Neutrophil (primary cell): ENCODE data around the gene CDH8.

Experiments used
- H3K27ac ChIP-seq: fragments of 200-600 bp; sonication (generic); 2 replicates; pipeline ENCODE4 v1.5.1; 2016; ENCODE audit warnings: mild to moderate bottlenecking, moderate library complexity
- H3K27me3 ChIP-seq: fragments of 200-600 bp; sonication (generic); 2 replicates; pipeline ENCODE4 v1.6.0; 2016; ENCODE audit warnings: mild to moderate bottlenecking
- H3K36me3 ChIP-seq: fragments of 200-600 bp; sonication (generic); 2 replicates; pipeline ENCODE4 v1.5.1; 2017
- H3K4me1 ChIP-seq, 2 experiments: fragments of 200-600 bp in 1 of 2; sonication (generic) in 1 of 2; 1 replicate in 1 of 2; 2 replicates in 1 of 2; pipeline versions ENCODE4 v1.5.1 to v1.6.1; 2013 to 2016; ENCODE audit warnings: low read depth in 1 of 2, low read length in 1 of 2, mild to moderate bottlenecking in 1 of 2, moderate library complexity in 1 of 2; ENCODE audit not compliant: control insufficient read depth in 1 of 2, insufficient read depth in 1 of 2
- H3K4me3 ChIP-seq, 2 experiments: fragments of 200-600 bp in 1 of 2; sonication (generic) in 1 of 2; 1 replicate in 1 of 2; 2 replicates in 1 of 2; pipeline ENCODE4 v1.5.1; 2013 to 2016; ENCODE audit warnings: low read depth in 1 of 2, low read length in 1 of 2, mild to moderate bottlenecking in 1 of 2, moderate library complexity in 1 of 2
- H3K9me3 ChIP-seq: fragments of 200-600 bp; sonication (generic); 2 replicates; pipeline ENCODE4 v1.5.1; 2016
- TF ChIP-seq, protein P1 (sequence below): fragments of 200-600 bp; sonication (generic); IDR thresholded peaks from 2 replicates; pipeline ENCODE4 v1.5.1; 2016; ENCODE audit warnings: antibody characterized with exemption

CDH8 gene

DNA sequence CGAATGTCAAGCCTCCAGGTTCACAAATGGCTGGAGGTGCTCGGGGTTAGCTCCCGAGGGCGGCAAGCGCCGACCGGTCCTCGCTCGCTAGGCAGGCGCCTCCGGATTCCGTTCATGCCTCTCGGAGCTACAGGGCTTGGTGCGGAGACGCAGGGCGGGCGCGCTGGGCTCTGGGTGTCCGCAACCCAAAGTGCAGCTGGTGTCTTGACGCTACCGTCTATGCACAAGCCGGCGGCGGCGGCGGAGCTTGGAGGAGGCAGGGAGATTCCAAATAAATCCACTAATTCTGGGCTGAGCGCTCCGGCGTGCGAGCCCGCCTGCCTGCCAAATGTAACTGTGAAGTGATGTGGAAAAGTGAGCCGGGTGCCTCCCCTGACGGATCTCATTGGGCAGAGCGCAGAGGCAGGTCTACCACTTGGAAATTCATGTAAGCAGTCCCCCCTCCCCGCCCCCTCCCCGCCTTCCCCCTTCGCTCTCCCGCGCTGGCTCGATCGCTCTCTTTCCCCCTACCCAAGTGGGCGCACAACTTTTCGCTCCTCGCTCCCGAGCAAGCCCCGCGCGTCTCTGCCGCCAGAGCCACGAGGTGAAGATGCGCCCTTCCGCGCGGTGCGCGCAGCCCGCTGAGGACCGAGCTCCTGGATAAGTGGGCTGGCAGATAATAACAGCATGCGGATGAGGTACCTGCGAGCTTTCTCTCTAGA, at the start of gene CDH8:
Gene CDH8 (minus strand): TSS at position 338 of the 701 bp plus-strand sequence. CDS start 15,035 bp downstream, outside the sequence.
- TF ChIP-seq, protein P1, sequence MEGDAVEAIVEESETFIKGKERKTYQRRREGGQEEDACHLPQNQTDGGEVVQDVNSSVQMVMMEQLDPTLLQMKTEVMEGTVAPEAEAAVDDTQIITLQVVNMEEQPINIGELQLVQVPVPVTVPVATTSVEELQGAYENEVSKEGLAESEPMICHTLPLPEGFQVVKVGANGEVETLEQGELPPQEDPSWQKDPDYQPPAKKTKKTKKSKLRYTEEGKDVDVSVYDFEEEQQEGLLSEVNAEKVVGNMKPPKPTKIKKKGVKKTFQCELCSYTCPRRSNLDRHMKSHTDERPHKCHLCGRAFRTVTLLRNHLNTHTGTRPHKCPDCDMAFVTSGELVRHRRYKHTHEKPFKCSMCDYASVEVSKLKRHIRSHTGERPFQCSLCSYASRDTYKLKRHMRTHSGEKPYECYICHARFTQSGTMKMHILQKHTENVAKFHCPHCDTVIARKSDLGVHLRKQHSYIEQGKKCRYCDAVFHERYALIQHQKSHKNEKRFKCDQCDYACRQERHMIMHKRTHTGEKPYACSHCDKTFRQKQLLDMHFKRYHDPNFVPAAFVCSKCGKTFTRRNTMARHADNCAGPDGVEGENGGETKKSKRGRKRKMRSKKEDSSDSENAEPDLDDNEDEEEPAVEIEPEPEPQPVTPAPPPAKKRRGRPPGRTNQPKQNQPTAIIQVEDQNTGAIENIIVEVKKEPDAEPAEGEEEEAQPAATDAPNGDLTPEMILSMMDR: no peak
- Histone ChIP-seq H3K27me3 (peaks cover 77% of the 10 kb centered on the region), H3K27ac (no peak within 1 kb of the TSS), H3K36me3 (no peaks in the 10 kb centered on the region), H3K4me3 (no peak within 1 kb of the TSS), H3K9me3 (no peaks in the 10 kb centered on the region), H3K4me1 (no peaks in the 10 kb centered on the region)

DNA sequence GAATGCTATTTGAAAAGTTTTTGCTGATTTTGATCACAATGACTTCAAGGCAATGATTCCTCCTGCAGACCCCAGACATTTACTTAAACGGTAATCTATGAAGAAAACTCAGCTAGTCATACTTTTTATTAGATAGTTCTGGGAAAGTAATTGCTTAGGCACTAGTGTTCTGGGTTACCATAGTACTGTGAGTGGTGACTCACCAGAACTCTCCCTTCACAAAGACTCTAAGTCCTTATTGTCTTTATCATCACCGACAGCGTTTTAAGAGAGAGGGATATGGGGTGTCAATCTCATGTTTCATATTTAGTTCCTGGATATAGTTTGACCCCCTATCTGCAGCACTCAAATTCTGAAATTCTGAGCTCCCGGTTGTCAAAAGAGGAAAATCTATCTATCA, 43.0 kb upstream of the CDH8 start:
- Histone ChIP-seq H3K4me3 (no peak overlapping the region), H3K27ac (no peak overlapping the region), H3K36me3 (no peaks in the 10 kb centered on the region), H3K27me3 (no peaks in the 10 kb centered on the region), H3K9me3 (no peaks in the 10 kb centered on the region), H3K4me1 (no peaks in the 10 kb centered on the region)
- TF ChIP-seq, protein P1: no peak

DNA sequence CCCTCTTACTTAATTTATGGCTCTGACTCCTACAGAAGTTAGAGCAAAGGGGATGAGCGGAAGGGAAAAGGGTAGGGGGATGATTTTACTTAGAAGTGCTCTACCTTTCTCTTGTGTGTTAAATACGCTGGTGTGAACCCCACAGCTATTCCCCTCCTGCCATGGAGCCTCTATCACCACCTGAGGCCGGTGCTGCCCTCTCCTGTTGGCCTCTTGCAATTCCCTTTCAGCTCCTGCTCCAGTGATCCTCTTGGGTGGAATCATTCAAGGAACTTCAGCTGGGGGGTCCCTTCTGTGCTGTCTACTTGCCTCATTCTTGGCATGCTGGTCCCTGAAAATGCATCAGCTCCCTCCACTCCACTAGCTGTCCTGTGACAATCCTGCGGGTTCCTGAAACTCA, 41.8 kb upstream of the CDH8 start:
- TF ChIP-seq, protein P1: no peak
- Histone ChIP-seq H3K4me1 (no peaks in the 10 kb centered on the region), H3K27me3 (no peaks in the 10 kb centered on the region)

GRCh38 chr16:62076886-62077285, 40.6 kb upstream of the CDH8 start:
- TF ChIP-seq, protein P1: no peak
- no peaks in the 10 kb centered on the region for H3K27me3 ChIP-seq
- no peaks in the 10 kb centered on the region for H3K9me3 ChIP-seq
- no peak overlapping the region for H3K27ac ChIP-seq
- no peak overlapping the region for H3K4me3 ChIP-seq
- H3K36me3 ChIP-seq: no peaks in the 10 kb centered on the region
- no peaks in the 10 kb centered on the region for H3K4me1 ChIP-seq

More for the DNA sequence above, 41.8 kb upstream of the CDH8 start:
- no peaks in the 10 kb centered on the region for H3K9me3 ChIP-seq
- no peak overlapping the region for H3K4me3 ChIP-seq
- H3K36me3 ChIP-seq: no peaks in the 10 kb centered on the region
- no peak overlapping the region for H3K27ac ChIP-seq

- H3K4me1 ChIP-seq: no peaks in the 10 kb centered on the region
- TF ChIP-seq, protein P1: no peak
- H3K36me3 ChIP-seq: no peaks in the 10 kb centered on the region
- H3K9me3 ChIP-seq: no peaks in the 10 kb centered on the region
- no peaks in the 10 kb centered on the region for H3K27me3 ChIP-seq
- no peak overlapping the region for H3K27ac ChIP-seq
- no peak overlapping the region for H3K4me3 ChIP-seq
Observed at GRCh38 chr16:62068747-62069146, 32.5 kb upstream of the CDH8 start.
